Measurements from ENCODE around the gene DOCK1. TPM values are rescaled to one million over a fixed set of nuclear protein-coding genes. Genes with fewer than 3 reads are reported as not detected.

The DOCK1 gene
- total RNA-seq, 1 donor from 2014 or later, result 16.8 TPM

- Histone ChIP-seq H3K4me1 (no peaks in the 10 kb centered on the region), H3K4me3 (no peak overlapping the region), H3K36me3 (peaks cover 3% of the 10 kb centered on the region), H3K27ac (replicated peaks) (no peak overlapping the region), H3K9me3 (replicated peaks) (no peaks in the 10 kb centered on the region), H3K27me3 (ENCODE audit: low read depth) (no peaks in the 10 kb centered on the region)
- DNase-seq, result no peak
- TF ChIP-seq, protein P1, sequence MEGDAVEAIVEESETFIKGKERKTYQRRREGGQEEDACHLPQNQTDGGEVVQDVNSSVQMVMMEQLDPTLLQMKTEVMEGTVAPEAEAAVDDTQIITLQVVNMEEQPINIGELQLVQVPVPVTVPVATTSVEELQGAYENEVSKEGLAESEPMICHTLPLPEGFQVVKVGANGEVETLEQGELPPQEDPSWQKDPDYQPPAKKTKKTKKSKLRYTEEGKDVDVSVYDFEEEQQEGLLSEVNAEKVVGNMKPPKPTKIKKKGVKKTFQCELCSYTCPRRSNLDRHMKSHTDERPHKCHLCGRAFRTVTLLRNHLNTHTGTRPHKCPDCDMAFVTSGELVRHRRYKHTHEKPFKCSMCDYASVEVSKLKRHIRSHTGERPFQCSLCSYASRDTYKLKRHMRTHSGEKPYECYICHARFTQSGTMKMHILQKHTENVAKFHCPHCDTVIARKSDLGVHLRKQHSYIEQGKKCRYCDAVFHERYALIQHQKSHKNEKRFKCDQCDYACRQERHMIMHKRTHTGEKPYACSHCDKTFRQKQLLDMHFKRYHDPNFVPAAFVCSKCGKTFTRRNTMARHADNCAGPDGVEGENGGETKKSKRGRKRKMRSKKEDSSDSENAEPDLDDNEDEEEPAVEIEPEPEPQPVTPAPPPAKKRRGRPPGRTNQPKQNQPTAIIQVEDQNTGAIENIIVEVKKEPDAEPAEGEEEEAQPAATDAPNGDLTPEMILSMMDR (IDR thresholded peaks at IDR 0.05; ENCODE audit: borderline replicate concordance), result no peak
- intact Hi-C loops (cut with micrococcal nuclease), result no loop called here
Measured at GRCh38 chr10:127174866-127175265, 269.6 kb downstream of the DOCK1 start.

DNA sequence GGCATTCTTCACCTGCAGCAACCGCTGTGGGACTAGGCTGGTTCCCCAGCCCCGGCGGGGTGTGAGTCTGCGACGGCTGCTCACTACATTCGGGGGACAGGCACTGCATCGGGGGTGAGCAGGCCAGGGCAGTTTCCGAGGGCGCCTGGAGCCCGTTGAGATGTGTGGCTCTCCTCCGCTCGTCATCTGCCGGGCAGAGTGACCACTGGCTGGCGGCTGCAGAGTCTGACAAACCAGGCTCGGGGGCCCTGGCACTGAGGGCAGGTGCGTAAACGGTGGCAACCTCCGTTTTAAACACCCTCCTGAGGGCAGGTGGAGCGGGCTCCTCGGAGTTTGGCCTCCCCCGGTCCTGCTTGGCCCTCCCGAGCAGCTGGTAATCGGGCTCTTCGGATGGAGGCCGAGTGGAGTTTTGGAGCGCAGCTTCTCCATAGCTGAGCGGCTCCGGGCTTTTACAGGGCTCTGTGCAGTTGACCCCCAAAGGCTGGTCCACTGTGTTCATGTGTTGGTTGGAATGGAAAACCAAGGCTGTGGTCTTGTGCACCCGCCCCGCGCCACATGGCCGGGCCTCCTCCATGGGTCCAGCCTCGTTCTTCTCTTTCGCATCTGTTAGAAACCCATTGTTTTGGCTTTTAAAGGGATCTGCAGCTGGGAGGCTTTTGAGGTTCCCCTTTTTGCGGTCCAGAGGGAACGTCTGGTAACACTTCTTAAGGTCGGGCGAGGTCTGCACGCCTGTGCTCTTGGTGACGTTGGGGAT, 270.3 kb downstream of the DOCK1 start:
- intact Hi-C loops (cut with micrococcal nuclease), result no loop called here
- Histone ChIP-seq H3K4me3 (no peak overlapping the region), H3K4me1 (no peaks in the 10 kb centered on the region), H3K27me3 (ENCODE audit: low read depth) (no peaks in the 10 kb centered on the region), H3K36me3 (peaks cover 3% of the 10 kb centered on the region), H3K9me3 (replicated peaks) (no peaks in the 10 kb centered on the region), H3K27ac (replicated peaks) (no peak overlapping the region)
- DNase-seq, result no peak
- TF ChIP-seq, protein P1 (IDR thresholded peaks at IDR 0.05; ENCODE audit: borderline replicate concordance), result no peak

DNA sequence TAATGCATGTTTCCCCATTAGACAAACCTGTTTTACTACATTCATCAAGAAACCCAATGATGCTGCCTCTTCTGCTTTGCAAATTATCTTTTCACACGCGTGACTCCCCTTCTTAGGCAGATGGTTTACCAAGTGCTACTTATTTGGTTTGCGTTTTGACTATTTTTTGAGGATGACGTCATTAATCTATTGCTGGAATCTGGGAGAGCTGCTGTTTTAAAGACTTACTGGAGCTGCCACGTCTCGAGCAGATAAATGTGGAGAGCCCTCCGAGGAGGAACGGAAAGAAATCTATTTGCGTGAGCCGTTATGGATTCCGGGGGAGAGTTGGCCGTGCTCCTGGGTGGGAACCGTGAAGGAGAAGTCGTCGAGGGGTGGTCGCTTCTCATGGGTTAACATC, 271.4 kb downstream of the DOCK1 start:
- no peak overlapping the region for H3K27ac ChIP-seq (replicated peaks)
- TF ChIP-seq, protein P1 (IDR thresholded peaks at IDR 0.05; ENCODE audit: borderline replicate concordance), result no peak
- H3K9me3 ChIP-seq (replicated peaks), result no peaks in the 10 kb centered on the region
- no peak for DNase-seq
- H3K4me1 ChIP-seq, result no peaks in the 10 kb centered on the region
- H3K27me3 ChIP-seq (ENCODE audit: low read depth), result no peaks in the 10 kb centered on the region
- H3K4me3 ChIP-seq, result no peak overlapping the region
- intact Hi-C loops (cut with micrococcal nuclease), result no loop called here
- peaks cover 3% of the 10 kb centered on the region for H3K36me3 ChIP-seq

GRCh38 chr10:127179612-127180250, 274.5 kb downstream of the DOCK1 start:
- intact Hi-C loops (cut with micrococcal nuclease), result no loop called here
- Histone ChIP-seq H3K36me3 (peaks cover 3% of the 10 kb centered on the region), H3K27me3 (ENCODE audit: low read depth) (no peaks in the 10 kb centered on the region), H3K4me1 (no peaks in the 10 kb centered on the region), H3K4me3 (no peak overlapping the region), H3K9me3 (replicated peaks) (no peaks in the 10 kb centered on the region), H3K27ac (replicated peaks) (no peak overlapping the region)
- TF ChIP-seq, protein P1 (IDR thresholded peaks at IDR 0.05; ENCODE audit: borderline replicate concordance), result no peak
- DNase-seq, result no peak

- no peak overlapping the region for H3K4me3 ChIP-seq
- TF ChIP-seq, protein P1 (IDR thresholded peaks at IDR 0.05; ENCODE audit: borderline replicate concordance), result no peak
- H3K36me3 ChIP-seq, result peaks cover 3% of the 10 kb centered on the region
- no peaks in the 10 kb centered on the region for H3K9me3 ChIP-seq (replicated peaks)
- no peak overlapping the region for H3K27ac ChIP-seq (replicated peaks)
- intact Hi-C loops (cut with micrococcal nuclease), result no loop called here
- no peaks in the 10 kb centered on the region for H3K4me1 ChIP-seq
- DNase-seq, result no peak
- no peaks in the 10 kb centered on the region for H3K27me3 ChIP-seq (ENCODE audit: low read depth)
Measured at GRCh38 chr10:127182161-127182560, 276.9 kb downstream of the DOCK1 start.

Data from left ventricle myocardium inferior (tissue), 1 donor.